ENCODE data around the gene CSF1R.

- TF ChIP-seq POLR2A (IDR thresholded peaks at IDR 0.05): no peak
- no peak for TF ChIP-seq POLR2AphosphoS5 (IDR thresholded peaks at IDR 0.05)
Observed at GRCh38 chr5:150006318-150006717, 80.0 kb downstream of the CSF1R start.

Data from spleen (tissue), 3 donors.